Bone marrow (tissue), 2 donors: ENCODE data around the gene SLC16A10.
A peak's percentile ranks its signal among the peaks of the same experiment; 100 is the strongest.
"Not testable (repeated sequence)": the region's sequence is repeated elsewhere in the genome, so short reads cannot be mapped to it uniquely, and the experiment has no call there.

Experiments
- DNase-seq, 2 donors: peaks; one replicate each; lab custom pipeline; 2025; lab: John Stamatoyannopoulos, UW

SLC16A10 gene

DNA sequence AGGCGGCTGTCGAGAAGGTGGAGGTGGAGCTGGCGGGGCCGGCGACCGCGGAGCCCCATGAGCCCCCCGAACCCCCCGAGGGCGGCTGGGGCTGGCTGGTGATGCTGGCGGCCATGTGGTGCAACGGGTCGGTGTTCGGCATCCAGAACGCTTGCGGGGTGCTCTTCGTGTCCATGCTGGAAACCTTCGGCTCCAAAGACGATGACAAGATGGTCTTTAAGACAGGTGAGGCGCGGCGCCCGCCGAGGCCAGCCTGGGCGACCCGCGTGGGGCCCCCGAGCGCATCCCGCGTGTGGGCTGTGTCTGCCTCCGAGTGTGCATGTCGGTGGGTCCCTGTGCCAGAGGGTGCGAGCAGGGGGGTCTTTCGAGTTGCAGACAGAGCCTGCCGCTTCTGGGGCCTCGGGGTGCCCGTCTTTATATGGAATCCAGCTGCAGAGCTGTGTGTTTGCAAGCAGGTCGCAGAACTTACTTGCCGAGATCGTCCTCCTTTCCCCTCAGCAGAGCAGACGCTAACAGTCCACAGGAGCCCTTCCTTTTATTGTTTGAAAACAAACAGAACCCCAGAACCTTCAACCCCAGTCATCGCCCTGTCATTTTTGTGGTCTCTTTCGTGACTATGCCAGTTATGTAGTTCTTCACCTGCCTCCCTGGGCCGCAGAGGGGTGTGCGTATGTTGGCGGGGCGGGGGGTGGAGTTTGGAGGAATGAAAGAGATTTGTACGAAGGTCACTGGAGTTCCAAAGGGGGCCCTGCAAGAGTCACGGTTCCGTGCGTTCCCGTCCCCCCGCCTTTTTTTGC is 766 bp downstream of the SLC16A10 start:
- DNase-seq, result peak in 1 of 2 donors; percentile 38

DNA sequence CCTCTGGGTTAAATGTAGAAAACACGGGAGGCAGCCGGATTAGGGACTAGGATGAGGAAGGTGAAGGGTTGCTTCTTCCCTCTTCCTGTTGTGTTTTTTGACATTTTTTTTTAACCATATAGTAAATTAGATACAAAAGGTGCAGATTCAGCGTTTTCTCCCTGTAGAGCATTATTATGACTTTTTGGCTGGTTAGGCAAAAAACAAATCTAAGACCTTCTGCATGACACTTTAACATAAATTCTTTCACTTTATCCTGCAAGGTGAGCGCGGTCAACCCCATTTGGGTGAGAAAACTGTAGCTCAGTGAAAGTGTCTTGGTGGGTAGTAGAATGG is 1.3 kb downstream of the SLC16A10 start:
- no peak for DNase-seq

DNA sequence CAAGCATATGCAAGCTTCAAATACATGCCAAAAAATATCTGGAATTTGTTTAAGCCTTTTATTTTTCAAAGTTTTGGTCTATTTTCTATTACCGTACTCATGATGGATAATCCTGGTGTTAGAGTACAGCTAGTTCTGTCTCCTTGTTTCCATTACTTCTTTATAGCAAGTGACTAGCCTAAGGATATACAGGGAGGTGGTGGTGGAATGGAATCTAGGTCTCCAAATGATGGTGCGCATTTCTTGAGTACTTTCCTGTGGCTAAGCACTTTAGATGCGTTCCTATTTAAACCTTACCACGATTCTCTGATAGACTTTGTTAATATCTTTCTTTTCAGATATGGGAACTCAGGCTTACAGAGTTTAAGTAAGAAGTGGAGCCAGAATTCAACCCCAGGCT is 3.5 kb downstream of the SLC16A10 start:
- DNase-seq, result no peak

DNA sequence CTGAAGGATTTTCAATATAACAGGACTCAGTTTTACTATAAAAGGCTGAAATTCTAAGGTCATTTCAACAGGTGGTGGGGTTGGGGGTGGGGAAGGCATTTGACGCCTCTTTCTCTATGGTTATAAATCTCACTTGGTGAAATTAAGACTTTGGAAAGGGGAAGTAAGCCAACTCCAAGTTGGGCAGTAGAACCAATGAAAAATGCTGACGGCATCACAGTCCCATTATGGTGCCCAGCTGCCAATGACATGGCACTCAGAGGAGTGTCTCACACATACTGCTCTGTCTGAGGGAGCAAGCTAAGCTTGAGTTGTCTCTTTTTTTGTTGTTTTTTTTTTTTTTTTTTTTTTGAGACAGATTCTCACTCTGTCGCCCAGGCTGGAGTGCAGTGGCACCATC is 4.7 kb downstream of the SLC16A10 start:
- DNase-seq, result no peak

DNA sequence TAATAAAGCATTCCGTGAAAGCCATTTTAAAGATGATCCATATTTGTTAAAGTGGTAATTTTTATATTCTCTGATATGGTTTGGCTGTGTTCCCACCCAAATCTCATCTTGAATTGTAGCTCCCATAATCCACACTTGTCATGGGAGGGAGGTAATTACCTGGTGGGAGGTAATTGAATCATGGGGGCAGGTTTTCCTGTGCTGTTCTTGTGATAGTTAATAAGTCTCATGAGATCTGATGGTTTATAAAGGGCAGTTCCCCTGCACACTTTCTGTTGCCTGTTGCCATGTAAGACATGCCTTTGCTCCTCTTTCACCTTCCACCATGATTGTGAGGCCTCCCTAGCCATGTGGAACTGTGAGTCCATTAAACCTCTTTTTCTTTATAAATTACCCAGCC is 8.2 kb downstream of the SLC16A10 start:
- not testable (repeated sequence) for DNase-seq

DNA sequence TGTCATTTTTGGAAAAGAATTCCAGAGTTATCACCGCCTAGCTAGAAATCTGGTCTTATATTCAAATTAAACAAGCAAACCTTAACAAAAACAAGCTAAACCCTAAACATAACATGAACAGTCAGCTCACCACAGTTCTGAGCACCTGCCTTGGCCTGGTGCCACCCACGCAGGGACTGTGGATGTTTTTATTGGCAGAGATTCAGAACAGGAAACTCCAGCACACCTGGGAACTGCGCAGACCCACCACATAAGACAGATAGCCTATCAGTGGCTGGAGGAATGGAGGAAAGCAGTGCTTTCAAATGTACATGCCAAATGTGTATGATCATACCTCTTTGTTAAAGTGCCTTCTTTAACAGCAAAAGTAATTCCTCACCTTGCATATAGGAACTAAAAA is 8.9 kb downstream of the SLC16A10 start:
- DNase-seq, result no peak

DNA sequence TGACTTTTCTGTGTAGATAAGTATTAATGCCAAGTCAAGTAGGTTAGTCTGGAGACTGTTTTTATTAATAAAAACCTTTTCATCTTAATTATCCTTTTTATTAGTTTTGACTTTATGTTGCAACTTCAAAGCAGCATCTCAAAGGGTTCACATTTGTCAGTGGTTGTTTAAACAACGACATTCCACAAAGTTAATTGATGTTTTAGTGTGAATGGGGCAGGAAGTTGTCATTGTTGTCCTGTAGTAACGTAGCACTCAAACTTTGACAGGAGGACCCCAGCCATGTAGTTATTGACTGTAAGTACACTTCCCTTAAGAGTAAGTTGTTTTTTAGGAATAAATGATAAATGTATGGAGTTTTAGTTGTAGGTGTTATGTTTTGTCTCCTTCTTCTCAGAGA is 11.3 kb downstream of the SLC16A10 start:
- no peak for DNase-seq

DNA sequence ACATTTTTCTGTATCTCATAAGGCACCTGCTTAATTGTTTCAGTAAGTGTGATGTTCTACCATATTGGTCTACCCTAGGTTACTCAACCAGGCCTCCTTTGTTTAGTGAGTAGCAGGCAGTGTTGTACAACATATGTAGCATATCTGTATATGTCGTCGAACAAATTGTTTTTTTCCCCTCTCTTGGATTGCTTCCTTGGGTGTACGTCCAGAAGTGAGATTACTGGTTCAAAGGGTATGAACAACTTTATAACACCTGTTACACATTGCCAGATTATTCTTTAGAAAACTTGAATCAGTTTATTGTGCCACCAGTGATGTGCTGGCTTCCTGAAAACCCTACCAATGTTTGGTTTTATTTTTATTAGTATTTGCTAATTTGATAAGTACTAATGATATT is 14.7 kb downstream of the SLC16A10 start:
- no peak for DNase-seq

DNA sequence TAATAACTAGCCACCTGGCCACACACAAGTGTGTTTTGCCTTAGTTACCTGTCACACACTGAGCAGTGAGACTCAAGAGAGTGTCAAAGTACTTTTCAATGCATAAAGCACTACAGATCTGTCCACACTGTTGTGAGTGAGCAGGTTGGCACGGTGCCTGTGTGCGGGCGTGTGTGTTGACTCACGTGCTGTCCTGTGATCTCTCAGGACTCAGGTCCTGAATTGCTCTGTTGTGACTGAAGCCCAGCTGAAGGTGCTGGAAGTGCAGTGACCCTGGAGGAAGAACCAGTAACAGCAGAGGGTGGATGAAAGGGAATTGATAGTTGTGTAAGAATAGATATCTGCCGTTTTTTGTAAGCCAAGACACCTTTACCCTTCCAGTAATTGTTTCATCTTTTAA is 18.3 kb downstream of the SLC16A10 start:
- DNase-seq, result no peak

DNA sequence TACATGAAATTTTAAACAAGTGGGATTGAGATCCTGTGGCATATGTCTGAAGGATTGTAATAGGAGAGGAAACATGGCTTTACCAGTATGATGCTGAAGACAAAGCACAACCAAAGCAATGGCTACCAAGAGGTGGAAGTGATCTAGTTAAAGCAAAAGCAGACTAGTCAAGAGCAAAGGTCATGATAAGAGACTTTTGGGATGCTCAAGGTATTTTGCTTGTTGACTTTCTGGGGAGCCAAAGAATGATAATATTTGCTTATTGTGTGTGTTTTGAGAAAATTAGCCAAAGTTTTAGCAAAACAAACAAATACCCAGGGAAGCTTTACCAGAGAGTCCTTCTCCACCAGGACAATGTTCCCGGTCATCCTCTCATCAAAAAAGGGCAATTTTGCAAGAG is 20.3 kb downstream of the SLC16A10 start:
- no peak for DNase-seq

DNA sequence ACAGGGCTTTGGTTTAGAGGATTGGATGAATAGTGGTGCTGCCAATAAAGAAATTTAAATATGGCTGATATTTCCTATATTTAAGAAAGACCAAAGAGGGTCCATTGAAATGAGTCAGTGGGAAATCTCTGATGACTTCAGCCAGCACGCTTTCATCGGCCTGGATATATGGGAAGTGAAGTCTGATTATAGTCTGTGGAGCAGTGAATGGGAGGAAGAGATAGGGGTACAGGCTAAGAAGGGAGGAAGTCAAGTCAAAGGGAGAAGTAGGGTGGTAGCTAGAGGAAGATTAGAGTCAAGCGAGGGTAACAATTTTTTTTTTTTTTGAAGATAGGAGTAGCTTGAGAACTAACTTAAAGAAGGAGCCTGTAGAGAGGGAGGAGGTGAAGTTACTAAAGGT is 22.7 kb downstream of the SLC16A10 start:
- DNase-seq, result peak in 1 of 2 donors; percentile 50

DNA sequence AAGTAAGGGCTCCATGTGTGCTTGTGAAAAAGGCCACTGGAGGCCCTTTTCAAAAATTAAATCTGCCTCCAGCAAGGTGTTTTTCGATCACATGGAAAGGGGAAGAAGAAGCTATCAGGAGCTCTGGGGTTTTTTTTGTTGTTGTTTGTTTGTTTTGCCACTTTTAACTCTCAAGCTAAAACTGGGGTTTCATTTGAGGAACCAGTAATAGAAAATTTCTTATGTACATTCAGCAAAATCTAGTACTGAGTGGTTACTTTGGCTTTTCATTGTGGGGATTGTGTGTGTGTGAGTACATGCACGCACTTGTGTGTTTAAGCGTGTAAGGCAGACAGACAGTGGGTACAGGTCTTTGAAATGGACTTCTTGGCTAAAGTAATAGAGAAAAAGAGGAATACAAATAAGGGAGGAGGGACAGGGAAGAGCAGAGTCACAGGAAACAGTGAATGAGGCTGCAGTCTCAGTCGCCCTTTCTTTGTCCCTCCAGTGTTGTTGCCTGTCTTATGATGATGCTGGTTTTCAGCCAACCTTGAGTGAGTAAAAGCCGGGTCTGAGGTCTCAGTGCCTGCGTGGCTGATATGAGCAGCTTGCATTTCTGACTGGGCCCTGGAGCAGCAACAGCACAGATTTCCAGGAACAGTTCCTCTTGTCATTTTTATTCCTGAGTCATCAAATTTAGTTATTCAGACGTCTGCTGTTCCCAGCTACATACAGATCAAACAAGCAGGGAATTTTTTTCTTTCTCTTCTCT is 26.2 kb downstream of the SLC16A10 start:
- peak; percentile 6 to 35 for DNase-seq

DNA sequence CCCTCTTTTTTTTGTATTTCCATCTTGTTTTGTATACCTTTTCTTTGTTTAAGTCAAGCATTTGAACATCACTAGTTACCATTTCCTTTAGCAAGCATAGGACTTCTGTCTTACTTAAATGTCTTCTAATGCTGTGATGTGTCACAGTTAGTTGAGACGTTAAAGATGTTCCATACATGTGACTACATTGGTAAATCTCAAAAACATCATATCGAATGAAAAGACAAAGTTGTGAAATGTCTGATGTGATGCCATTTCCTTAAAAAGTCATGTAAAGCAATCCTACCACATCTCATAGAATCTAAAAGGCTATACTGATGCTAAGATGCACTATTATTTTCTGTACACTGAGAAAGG is 26.8 kb downstream of the SLC16A10 start:
- DNase-seq, result no peak

DNA sequence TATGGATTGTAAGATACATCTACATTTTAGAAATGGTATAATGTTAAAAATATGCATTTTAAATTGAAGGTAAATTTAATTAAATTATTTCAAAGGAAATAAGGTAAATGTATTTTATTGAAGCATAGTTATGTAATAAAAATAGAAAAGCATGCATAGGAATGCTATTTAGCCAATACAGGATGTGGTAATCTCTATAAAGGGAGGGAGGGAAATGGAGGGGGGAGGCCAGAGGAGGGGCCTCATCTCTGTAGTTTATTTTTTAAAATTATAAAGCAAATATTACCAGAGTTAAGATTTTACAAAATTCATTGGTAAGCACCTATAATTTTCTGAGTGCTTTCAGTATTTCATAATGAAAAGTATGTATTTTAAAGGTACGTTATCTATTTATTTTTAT is 27.2 kb downstream of the SLC16A10 start:
- DNase-seq, result no peak

DNA sequence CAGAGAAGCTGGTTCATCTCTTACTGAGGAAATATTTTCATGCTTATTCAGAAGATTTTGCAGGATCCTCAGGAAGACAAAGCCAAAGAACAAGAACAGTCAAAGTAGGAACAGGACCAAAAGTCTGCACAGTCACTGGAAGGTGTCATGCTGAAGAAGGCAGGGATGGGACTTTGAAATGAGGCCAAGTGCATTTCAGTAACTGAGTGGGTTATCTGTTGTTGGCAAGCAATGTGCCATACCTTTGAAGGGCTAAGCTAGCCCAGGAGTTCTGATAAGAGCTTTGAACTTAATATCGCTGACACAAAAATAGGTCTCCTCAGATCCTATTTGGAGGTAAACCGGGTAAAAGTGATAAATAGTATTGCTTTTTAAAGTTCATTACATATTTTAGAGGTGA is 31.5 kb downstream of the SLC16A10 start:
- DNase-seq, result no peak

DNA sequence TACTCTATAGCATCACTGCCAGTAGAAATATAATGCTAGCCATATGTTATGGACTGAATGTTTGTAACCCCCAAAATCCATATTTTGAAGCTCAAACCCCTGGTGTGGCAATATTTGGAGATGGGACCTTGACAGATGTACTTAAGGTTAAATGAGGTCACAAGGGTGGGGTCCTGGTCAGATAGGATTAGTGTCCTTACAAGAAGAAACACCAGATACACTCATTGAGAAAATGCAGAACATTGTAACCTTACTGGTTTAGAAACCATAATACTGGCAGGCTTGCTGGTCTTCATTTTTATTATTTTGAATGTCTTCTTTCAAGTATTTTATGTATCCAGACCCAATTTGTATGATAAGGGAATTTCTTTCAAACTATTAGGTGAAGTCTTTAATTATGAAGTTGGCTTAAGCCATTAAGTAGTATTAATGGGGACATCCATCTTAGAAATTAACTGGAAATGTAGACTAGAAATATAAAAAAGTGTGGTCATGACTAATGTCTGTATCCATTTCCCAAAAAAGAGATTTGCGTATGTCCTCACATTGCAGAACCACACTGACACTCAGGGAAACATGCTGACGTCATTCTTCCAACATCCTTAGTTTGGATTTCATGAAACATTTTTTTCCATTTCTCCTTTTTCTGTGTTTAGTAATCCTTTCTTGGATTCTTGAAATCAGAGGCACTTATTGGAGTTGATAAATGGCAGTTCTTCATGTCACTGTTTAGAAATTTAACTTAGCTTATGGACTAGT is 32.4 kb downstream of the SLC16A10 start:
- no peak for DNase-seq

DNA sequence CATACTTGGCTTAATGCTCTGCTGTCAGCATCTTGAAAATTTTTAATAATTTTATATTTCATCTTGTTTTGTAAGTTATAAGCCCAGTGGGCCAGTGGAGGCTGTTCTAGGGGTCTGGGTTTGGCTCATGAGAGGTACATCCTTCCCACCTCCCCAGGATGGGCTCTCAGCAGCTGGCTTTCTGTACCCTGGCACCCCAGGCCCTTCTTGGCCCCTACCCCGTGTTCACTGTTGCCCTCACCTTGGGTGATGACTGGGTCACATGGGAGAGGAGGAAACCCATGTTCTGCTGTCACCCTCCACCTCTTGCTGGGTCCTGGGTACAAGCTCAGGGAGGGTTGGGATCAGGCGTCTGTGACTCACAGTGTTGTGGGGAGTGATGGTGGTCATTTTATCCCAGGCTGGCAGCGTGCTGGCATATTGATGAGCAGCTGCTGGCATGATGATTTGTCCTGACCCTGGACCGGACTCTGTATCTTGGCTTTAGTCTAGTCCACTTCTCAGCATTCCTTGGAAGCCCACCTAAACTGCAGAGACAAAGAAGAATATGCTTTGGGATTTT is 34.6 kb downstream of the SLC16A10 start:
- DNase-seq, result no peak

DNA sequence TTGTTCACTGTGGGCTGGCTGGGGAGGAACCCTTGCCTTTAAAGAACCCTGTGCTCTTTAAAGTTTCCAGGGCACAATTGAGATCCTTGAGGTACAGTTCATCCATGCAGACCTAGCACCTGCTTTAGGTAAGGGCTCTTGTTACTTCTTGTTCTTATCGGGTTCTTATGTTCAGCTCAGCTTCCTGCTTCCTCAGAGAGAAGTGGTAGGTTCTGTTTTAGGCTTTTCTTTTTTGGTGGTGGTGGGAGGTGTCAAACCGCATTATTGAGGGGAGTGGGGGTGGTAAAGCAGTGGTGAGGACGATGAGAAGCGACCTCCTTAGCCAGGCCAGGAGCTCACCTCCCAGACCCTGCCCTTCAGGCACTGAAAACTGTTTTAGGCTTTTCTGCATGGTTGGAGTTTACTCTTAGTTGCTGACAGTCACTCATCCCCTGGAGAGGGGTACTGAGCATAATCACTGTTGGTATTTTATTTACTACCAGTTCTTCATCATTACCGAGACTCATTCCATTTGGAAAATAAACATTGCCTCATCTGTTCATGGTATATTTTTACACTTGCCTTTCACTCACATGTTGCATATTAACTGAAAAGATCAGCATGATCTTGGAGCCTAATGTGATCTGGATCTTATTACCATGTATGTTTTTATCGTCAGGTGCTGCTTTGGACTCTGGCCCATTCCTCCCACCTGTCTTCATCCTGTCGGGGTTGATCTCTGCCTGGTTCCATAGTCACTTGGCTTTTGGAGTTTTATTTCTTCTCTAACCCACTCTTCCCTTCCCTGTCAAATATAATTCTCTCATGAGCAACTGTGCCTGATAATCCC is 35.4 kb downstream of the SLC16A10 start:
- DNase-seq, result no peak

DNA sequence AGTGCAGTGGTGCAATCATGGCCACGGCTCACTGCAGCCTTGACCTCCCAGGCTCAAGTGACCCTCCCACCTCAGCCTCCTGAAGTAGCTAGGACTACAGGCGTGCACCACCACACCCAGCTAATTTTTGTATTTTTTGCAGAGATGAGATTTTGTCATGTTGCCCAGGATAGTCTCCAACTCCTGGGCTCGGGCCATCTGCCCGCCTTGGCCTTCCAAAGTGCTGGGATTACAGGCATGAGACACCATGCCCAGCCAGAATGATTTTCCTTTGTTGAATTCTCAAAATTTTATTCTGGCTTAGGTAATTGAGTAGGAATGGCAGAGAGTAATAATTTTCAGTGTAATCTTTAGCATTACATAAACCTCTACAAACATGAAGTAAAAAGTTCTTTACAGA is 37.1 kb downstream of the SLC16A10 start:
- DNase-seq, result no peak

DNA sequence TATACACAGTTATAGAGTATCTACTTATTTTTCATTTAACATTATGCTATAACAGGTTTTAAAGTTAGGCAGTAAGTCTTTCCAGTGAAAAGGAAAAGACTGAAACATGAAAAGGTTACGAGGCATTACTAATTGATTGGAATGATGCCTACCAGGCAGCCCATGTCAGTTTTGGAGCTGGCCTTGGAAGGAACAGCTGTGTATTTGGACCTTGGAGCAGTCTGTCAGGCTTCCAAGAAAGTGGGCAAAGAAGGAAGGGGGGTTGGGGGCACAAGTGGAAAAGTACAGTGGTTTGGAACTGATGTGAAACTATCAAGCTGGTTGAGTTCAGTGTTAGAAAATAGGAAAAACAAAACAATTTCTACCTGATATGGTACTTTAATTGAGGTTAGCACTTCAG is 41.7 kb downstream of the SLC16A10 start:
- no peak for DNase-seq

DNA sequence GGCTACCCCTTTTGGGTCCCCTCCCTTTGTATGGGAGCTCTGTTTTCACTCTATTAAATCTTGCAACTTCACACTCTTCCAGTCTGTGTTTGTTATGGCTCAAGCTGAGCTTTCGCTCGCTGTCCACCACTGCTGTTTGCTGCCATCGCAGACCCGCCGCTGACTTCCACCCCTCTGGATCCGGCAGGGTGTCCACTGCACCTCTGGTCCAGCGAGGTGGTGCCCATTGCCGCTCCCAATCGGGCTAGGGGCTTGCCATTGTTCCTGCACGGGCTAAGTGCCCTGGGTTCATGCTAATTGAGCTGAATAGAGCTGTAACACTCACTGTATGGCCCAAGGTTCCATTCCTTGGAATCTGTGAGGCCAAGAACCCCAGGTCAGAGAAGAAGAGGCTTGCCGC is 43.7 kb downstream of the SLC16A10 start:
- DNase-seq, result not testable (repeated sequence)

DNA sequence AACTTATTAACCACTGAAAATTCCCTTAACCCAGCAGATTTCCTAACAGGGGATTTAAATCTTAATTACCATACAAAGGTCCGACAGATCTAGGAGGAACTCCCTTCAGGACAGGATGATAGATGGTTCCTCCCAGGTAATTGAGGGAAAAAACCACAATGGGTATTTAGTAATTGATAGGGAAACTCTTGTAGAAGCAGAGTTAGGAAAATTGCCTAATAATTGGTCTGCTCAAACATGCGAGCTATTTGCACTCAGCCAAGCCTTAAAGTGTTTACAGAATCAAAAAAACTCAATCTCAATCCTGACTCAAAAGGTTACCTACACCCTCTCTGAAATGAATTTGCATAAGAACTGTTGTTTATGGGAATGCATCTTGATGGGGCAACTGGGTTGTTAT is 45.4 kb downstream of the SLC16A10 start:
- DNase-seq, result not testable (repeated sequence)
